Fibroblast of lung (primary cell): ENCODE data around the gene ITPR1.

Source experiments
- CTCF ChIP-seq, 2 donors: IDR thresholded peaks in 1 of 2; conservative IDR thresholded peaks in 1 of 2; 1 replicate in 1 of 2; 2 replicates in 1 of 2; pipeline ENCODE4 v1.5.1; 2011 to 2012; ENCODE audit warnings: low read length in 2 of 2, control low read depth in 1 of 2, inconsistent platforms in 1 of 2, low read depth in 1 of 2, mild to moderate bottlenecking in 1 of 2
- EZH2 ChIP-seq: IDR thresholded peaks from 2 replicates; pipeline ENCODE4 v1.5.1; 2012; ENCODE audit warnings: low read length, control low read depth, mild to moderate bottlenecking; ENCODE audit errors: missing control alignments

GRCh38 chr3:4462369-4463040, 30.6 kb upstream of the ITPR1 start:
- TF ChIP-seq CTCF (conservative IDR thresholded peaks at IDR 0.05 in 1 of 2, IDR thresholded peaks at IDR 0.05 in 1 of 2; ENCODE audit: low read depth in 1 of 2, low read length in 2 of 2): no peak
- no peak for TF ChIP-seq EZH2
